ENCODE measurements around the gene TMEM151B.

DNA sequence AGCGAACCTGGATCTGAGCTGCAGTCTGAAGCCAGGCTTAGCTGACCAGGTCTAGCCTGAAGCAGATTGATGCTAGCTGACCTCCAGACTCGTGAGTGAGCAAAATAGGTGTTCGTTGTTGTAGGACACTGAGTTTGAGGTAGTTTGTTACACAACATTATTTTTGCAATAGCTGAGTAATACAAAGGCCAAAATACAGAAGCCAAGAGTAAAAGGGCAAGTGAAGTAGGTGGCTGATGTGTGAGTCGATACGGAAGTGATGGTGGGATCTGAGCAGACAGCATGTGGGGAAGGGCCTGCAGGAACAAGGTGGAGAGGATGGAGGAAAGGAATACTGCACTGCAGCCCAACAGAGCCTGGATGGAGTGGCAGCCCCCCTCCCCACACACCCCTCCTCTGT, 63.7 kb downstream of the TMEM151B start:
- TF ChIP-seq, protein P1, sequence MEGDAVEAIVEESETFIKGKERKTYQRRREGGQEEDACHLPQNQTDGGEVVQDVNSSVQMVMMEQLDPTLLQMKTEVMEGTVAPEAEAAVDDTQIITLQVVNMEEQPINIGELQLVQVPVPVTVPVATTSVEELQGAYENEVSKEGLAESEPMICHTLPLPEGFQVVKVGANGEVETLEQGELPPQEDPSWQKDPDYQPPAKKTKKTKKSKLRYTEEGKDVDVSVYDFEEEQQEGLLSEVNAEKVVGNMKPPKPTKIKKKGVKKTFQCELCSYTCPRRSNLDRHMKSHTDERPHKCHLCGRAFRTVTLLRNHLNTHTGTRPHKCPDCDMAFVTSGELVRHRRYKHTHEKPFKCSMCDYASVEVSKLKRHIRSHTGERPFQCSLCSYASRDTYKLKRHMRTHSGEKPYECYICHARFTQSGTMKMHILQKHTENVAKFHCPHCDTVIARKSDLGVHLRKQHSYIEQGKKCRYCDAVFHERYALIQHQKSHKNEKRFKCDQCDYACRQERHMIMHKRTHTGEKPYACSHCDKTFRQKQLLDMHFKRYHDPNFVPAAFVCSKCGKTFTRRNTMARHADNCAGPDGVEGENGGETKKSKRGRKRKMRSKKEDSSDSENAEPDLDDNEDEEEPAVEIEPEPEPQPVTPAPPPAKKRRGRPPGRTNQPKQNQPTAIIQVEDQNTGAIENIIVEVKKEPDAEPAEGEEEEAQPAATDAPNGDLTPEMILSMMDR (IDR thresholded peaks at IDR 0.05), result no peak
- TF ChIP-seq POLR2A (IDR thresholded peaks at IDR 0.05), result no peak
